ENCODE data around the gene GRID2. TPM values are rescaled to one million over a fixed set of nuclear protein-coding genes. Genes with fewer than 3 reads are reported as not detected.

GRID2 gene
- total and polyA plus RNA-seq, 2 of the 4 experiments (the other 2 are of a cell fraction): under 0.01 TPM; not detected in 1

GRCh38 chr4:93187466-93187865, 883.7 kb downstream of the GRID2 start:
- no peak for TF ChIP-seq USF2 (IDR thresholded peaks at IDR 0.05; ENCODE audit: low read depth, low read length)
- no peak for TF ChIP-seq BHLHE40 (IDR thresholded peaks at IDR 0.05; ENCODE audit: low read depth, low read length)
- no peak for TF ChIP-seq MAZ (IDR thresholded peaks at IDR 0.05; ENCODE audit: borderline replicate concordance, low read depth, low read length)
- no peak for TF ChIP-seq CHD1 (IDR thresholded peaks at IDR 0.05; ENCODE audit: low read depth, low read length)
- TF ChIP-seq CEBPB (IDR thresholded peaks at IDR 0.05; ENCODE audit: low read depth, low read length): no peak
- no peak for TF ChIP-seq RCOR1 (IDR thresholded peaks at IDR 0.05; ENCODE audit: insufficient replicate concordance, low read length)
- no peak for TF ChIP-seq NFE2L2 (IDR thresholded peaks at IDR 0.05; ENCODE audit: low read depth, low read length)
- no peak for TF ChIP-seq SMC3 (IDR thresholded peaks at IDR 0.05; ENCODE audit: low read depth, low read length)
- no peak for TF ChIP-seq FOS (IDR thresholded peaks at IDR 0.05; ENCODE audit: low read depth, low read length)
- TF ChIP-seq MAFK (IDR thresholded peaks at IDR 0.05; ENCODE audit: low read depth, low read length): no peak
- no peak for TF ChIP-seq RFX5 (IDR thresholded peaks at IDR 0.05; ENCODE audit: low read depth, low read length)
- TF ChIP-seq RAD21 (IDR thresholded peaks at IDR 0.05; ENCODE audit: low read length): no peak
- TF ChIP-seq ELK1 (IDR thresholded peaks at IDR 0.05; ENCODE audit: borderline replicate concordance, low read depth, low read length): no peak
- TF ChIP-seq POLR2A (IDR thresholded peaks at IDR 0.05; ENCODE audit: low read depth, low read length): no peak
- TF ChIP-seq MXI1 (IDR thresholded peaks at IDR 0.05; ENCODE audit: borderline replicate concordance, low read depth, low read length): no peak
- no peak for TF ChIP-seq CTCF (conservative IDR thresholded peaks at IDR 0.05; ENCODE audit: low read depth, low read length)
- Histone ChIP-seq H2BK15ac (ENCODE audit: low read depth, low read length) (no peak overlapping the region), H3K9me1 (ENCODE audit: insufficient read depth, low read length) (no peaks in the 10 kb centered on the region), H3K23ac (ENCODE audit: low read depth, low read length) (no peak overlapping the region), H3K14ac (replicated peaks; ENCODE audit: low read depth, low read length) (no peak overlapping the region), H2AK5ac (ENCODE audit: low read depth, low read length) (no peak overlapping the region), H2BK5ac (ENCODE audit: low read depth, low read length, poor library complexity, severe bottlenecking) (no peak overlapping the region), H4K5ac (ENCODE audit: low read depth, low read length) (no peak overlapping the region), H2BK20ac (ENCODE audit: low read depth, low read length) (no peak overlapping the region), H4K20me1 (ENCODE audit: insufficient read depth, low read length) (no peaks in the 10 kb centered on the region), H3K9me3 (ENCODE audit: control insufficient read depth, insufficient read depth, low read length) (no peaks in the 10 kb centered on the region), H2AK9ac (replicated peaks; ENCODE audit: low read depth, low read length, poor library complexity) (no peak overlapping the region), H3K36me3 (ENCODE audit: control insufficient read depth, insufficient read depth, low read length) (no peaks in the 10 kb centered on the region), H3K4me1 (ENCODE audit: control insufficient read depth, insufficient read depth, low read length) (no peaks in the 10 kb centered on the region), H3K27ac (ENCODE audit: insufficient read depth, low read length) (no peak overlapping the region), H3K18ac (ENCODE audit: low read depth, low read length) (no peak overlapping the region), H3K4me2 (ENCODE audit: low read depth, low read length) (no peak overlapping the region), H3K56ac (ENCODE audit: extremely low read depth, insufficient read depth, low read length) (no peak overlapping the region), H4K8ac (ENCODE audit: low read depth in 2 of 2, low read length in 2 of 2) (no peak overlapping the region), H3K79me1 (ENCODE audit: low read depth in 1 of 2, low read length in 2 of 2) (no peaks in the 10 kb centered on the region), H2BK120ac (ENCODE audit: low read depth, low read length) (no peak overlapping the region), H3K27me3 (ENCODE audit: control insufficient read depth, insufficient read depth, low read length) (no peaks in the 10 kb centered on the region), H4K91ac (ENCODE audit: insufficient read depth, low read depth, low read length) (no peak overlapping the region), H3K9ac (ENCODE audit: low read depth, low read length) (no peak overlapping the region), H3K4ac (ENCODE audit: low read depth, low read length) (no peak overlapping the region), H3K4me3 (ENCODE audit: insufficient read depth, low read depth, low read length) (no peak overlapping the region), H2AFZ (replicated peaks; ENCODE audit: low read length, poor library complexity) (no peak overlapping the region)
- ATAC-seq (ENCODE audit: low read depth): no peak
- POLR2A ChIA-PET (ENCODE audit: unreplicated experiment): no interaction called here
- intact Hi-C loops (cut with micrococcal nuclease): no loop called here
- WGBS, 2 experiments (ENCODE audit: extremely low coverage in 2 of 2, insufficient read length in 1 of 2): no CpG with 5 or more reads among the region's 4 CpGs
- DNase-seq: no peak
- CTCF ChIA-PET: interaction anchor here (1.2 kb wide), 1 partner anchor 22 kb away, joined by 3 read pairs; no protein-coding TSS in a partner anchor
- in situ Hi-C loops (cut with MboI; ENCODE audit: low sequenced_read_pairs): no loop called here
- no TSS peak for BruUV-seq (replicated peaks)
- dilution Hi-C loops (cut with HindIII; ENCODE audit: low sequenced_read_pairs, unreplicated experiment): no loop called here
